Smooth muscle cell (in vitro differentiated cells): ENCODE measurements around the gene CCDC73. TPM values are rescaled to one million over a fixed set of nuclear protein-coding genes. Genes with fewer than 3 reads are reported as not detected.

Experiments
- DNase-seq: peaks from one replicate; lab custom pipeline; 2025; ENCODE audit not compliant: unreplicated experiment; lab: John Stamatoyannopoulos, UW
- H2AFZ ChIP-seq: fragments of 200-600 bp; sonication (generic); 2 replicates; pipeline ENCODE4 v1.6.0; 2016; ENCODE audit warnings: antibody characterized with exemption, low read depth, mild to moderate bottlenecking
- H3F3A ChIP-seq: fragments of 200-600 bp; sonication (generic); 2 replicates; pipeline ENCODE4 v1.6.0; 2017; ENCODE audit warnings: antibody characterized with exemption, low read depth
- H3K27ac ChIP-seq: fragments of 200-600 bp; sonication (generic); 2 replicates; pipeline ENCODE4 v1.5.1; 2016; ENCODE audit warnings: low read depth, mild to moderate bottlenecking
- H3K27me3 ChIP-seq: fragments of 200-600 bp; sonication (generic); 2 replicates; pipeline ENCODE4 v1.6.1; 2016; ENCODE audit warnings: low read depth, mild to moderate bottlenecking
- H3K36me3 ChIP-seq: fragments of 200-600 bp; sonication (generic); 2 replicates; pipeline ENCODE4 v1.5.1; 2016; ENCODE audit warnings: low read depth
- H3K4me1 ChIP-seq: fragments of 200-600 bp; sonication (generic); 2 replicates; pipeline ENCODE4 v1.5.1; 2016; ENCODE audit warnings: low read depth
- H3K4me2 ChIP-seq: fragments of 200-600 bp; sonication (generic); 2 replicates; pipeline ENCODE4 v1.6.0; 2016; ENCODE audit warnings: mild to moderate bottlenecking
- H3K4me3 ChIP-seq: fragments of 200-600 bp; sonication (generic); 2 replicates; pipeline ENCODE4 v1.5.1; 2016; ENCODE audit warnings: mild to moderate bottlenecking
- H3K79me2 ChIP-seq: fragments of 200-600 bp; sonication (generic); 2 replicates; pipeline ENCODE4 v1.6.0; 2016; ENCODE audit warnings: low read depth, mild to moderate bottlenecking
- H3K9ac ChIP-seq: fragments of 200-600 bp; sonication (generic); 2 replicates; pipeline ENCODE4 v1.6.0; 2016; ENCODE audit warnings: low read depth
- H3K9me3 ChIP-seq: fragments of 200-600 bp; sonication (generic); replicated peaks from 2 replicates; pipeline ENCODE4 v1.5.1; 2016; ENCODE audit warnings: low read depth
- H4K20me1 ChIP-seq: fragments of 200-600 bp; sonication (generic); 2 replicates; pipeline ENCODE4 v1.6.0; 2016; ENCODE audit warnings: low read depth
- CTCF ChIP-seq: fragments of 200-600 bp; sonication (generic); IDR thresholded peaks from 2 replicates; pipeline ENCODE4 v1.5.1; 2017; ENCODE audit warnings: borderline replicate concordance, mild to moderate bottlenecking, antibody characterized with exemption; ENCODE audit not compliant: insufficient read depth, poor library complexity, severe bottlenecking
- WGBS: methylation state at CpG from one replicate; pipeline ENCODE4 v1.1.7; 2016; ENCODE audit warnings: low lambda C conversion rate; 5-methylcytosine and 5-hydroxymethylcytosine counted together
- polyA plus RNA-seq: library from polyadenylated mRNA; unstranded; fragments of >200 nt; fragmentation: Nextera tagmentation; extraction: Ambion mirVana; gene quantifications from 2 replicates; pipeline ENCODE4 v1.2.1, GENCODE V29; 2016
- total RNA-seq: library from RNA; depleted of rRNA; stranded (reverse); fragments of >200 nt; gene quantifications from 2 replicates; pipeline ENCODE4 v1.2.3, GENCODE V29; 2014

CCDC73 gene
- total and polyA plus RNA-seq, 2 experiments from 2014 or later, result not detected

- Histone ChIP-seq H4K20me1 (peaks cover 21% of the 10 kb centered on the region), H3K4me2 (no peak overlapping the region), H3K79me2 (peaks cover 25% of the 10 kb centered on the region), H3K9me3 (no peaks in the 10 kb centered on the region), H3K4me3 (no peak overlapping the region), H3F3A (peaks cover 5% of the 10 kb centered on the region), H2AFZ (no peak overlapping the region), H3K4me1 (peaks cover 10% of the 10 kb centered on the region), H3K27me3 (peaks cover 4% of the 10 kb centered on the region), H3K27ac (no peak overlapping the region), H3K36me3 (no peaks in the 10 kb centered on the region), H3K9ac (no peak overlapping the region)
- no peak for DNase-seq
- TF ChIP-seq CTCF, result no peak
- 86% methylated on average over 3 of the region's 3 CpGs for WGBS
Observed at GRCh38 chr11:32581556-32581955, 212.9 kb downstream of the CCDC73 start.

- no peak for TF ChIP-seq CTCF
- Histone ChIP-seq H3K4me3 (no peak overlapping the region), H3K27ac (no peak overlapping the region), H3K9ac (no peak overlapping the region), H2AFZ (peak overlapping the region; percentile 26), H3F3A (peaks cover 5% of the 10 kb centered on the region), H3K36me3 (no peaks in the 10 kb centered on the region), H3K27me3 (peaks cover 4% of the 10 kb centered on the region), H3K4me2 (no peak overlapping the region), H4K20me1 (peaks cover 15% of the 10 kb centered on the region), H3K4me1 (peaks cover 10% of the 10 kb centered on the region), H3K79me2 (peaks cover 19% of the 10 kb centered on the region), H3K9me3 (no peaks in the 10 kb centered on the region)
- no peak for DNase-seq
- 75% methylated on average over 2 of the region's 2 CpGs for WGBS
Observed at GRCh38 chr11:32580967-32581366, 213.5 kb downstream of the CCDC73 start.

GRCh38 chr11:32576456-32576855 lies 218.0 kb downstream of the CCDC73 start:
- Histone ChIP-seq H3K27me3 (peaks cover 9% of the 10 kb centered on the region), H3K4me2 (no peak overlapping the region), H3F3A (no peaks in the 10 kb centered on the region), H2AFZ (no peak overlapping the region), H3K79me2 (no peaks in the 10 kb centered on the region), H3K27ac (no peak overlapping the region), H3K36me3 (no peaks in the 10 kb centered on the region), H4K20me1 (no peaks in the 10 kb centered on the region), H3K9ac (no peak overlapping the region), H3K4me1 (no peaks in the 10 kb centered on the region), H3K9me3 (no peaks in the 10 kb centered on the region), H3K4me3 (no peak overlapping the region)
- no peak for DNase-seq
- no peak for TF ChIP-seq CTCF
- 90% methylated on average over 1 of the region's 1 CpG for WGBS

- H3K4me1 ChIP-seq, result peaks cover 5% of the 10 kb centered on the region
- no peaks in the 10 kb centered on the region for H3K9me3 ChIP-seq
- no peak overlapping the region for H3K9ac ChIP-seq
- H3K27me3 ChIP-seq, result peaks cover 9% of the 10 kb centered on the region
- H3K4me2 ChIP-seq, result no peak overlapping the region
- no peak overlapping the region for H3K4me3 ChIP-seq
- 55% methylated on average over 2 of the region's 2 CpGs for WGBS
- H2AFZ ChIP-seq, result no peak overlapping the region
- no peak overlapping the region for H3K27ac ChIP-seq
- no peaks in the 10 kb centered on the region for H4K20me1 ChIP-seq
- H3F3A ChIP-seq, result no peaks in the 10 kb centered on the region
- no peak for DNase-seq
- H3K36me3 ChIP-seq, result no peaks in the 10 kb centered on the region
- H3K79me2 ChIP-seq, result no peaks in the 10 kb centered on the region
- TF ChIP-seq CTCF, result no peak
Observed at GRCh38 chr11:32575070-32575469, 219.4 kb downstream of the CCDC73 start.
